OCI-LY1 (cell line): ENCODE data around the gene AKAP13.

ENCODE experiments used
- EZH2 ChIP-seq: fragments of 200-600 bp; sonication (generic), shearing (Covaris generic); IDR thresholded peaks from 2 replicates; pipeline ENCODE4 v1.8.0; 2017; ENCODE audit warnings: borderline replicate concordance, mixed run types, mild to moderate bottlenecking, antibody characterized with exemption, low read length, moderate library complexity, mixed read lengths
- TF ChIP-seq, protein P1 (sequence below): fragments of 200-600 bp; sonication (generic), shearing (Covaris generic); IDR thresholded peaks from 2 replicates; pipeline ENCODE4 v1.5.1; 2017; ENCODE audit warnings: mild to moderate bottlenecking, antibody characterized with exemption, low read length, moderate library complexity, mixed read lengths

DNA sequence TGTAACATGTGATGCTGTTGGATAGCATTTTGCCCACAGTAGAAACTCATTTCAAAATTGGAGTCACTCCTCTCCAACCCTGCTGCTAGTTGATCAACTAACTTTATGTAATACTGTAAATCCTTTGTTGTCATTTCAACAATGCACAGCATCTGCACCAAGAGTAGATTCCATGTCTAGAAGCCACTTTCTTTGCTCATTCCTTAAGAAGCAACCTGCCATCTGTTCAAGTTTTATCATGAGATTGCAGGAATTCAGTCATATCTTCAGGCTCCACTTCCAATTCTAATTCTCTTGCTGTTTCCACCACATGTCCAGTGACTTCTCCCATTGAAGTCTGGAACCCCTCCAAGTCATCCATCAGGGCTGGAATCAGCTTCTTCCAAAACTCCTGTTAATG lies 42.9 kb downstream of the AKAP13 start:
- TF ChIP-seq, protein P1, sequence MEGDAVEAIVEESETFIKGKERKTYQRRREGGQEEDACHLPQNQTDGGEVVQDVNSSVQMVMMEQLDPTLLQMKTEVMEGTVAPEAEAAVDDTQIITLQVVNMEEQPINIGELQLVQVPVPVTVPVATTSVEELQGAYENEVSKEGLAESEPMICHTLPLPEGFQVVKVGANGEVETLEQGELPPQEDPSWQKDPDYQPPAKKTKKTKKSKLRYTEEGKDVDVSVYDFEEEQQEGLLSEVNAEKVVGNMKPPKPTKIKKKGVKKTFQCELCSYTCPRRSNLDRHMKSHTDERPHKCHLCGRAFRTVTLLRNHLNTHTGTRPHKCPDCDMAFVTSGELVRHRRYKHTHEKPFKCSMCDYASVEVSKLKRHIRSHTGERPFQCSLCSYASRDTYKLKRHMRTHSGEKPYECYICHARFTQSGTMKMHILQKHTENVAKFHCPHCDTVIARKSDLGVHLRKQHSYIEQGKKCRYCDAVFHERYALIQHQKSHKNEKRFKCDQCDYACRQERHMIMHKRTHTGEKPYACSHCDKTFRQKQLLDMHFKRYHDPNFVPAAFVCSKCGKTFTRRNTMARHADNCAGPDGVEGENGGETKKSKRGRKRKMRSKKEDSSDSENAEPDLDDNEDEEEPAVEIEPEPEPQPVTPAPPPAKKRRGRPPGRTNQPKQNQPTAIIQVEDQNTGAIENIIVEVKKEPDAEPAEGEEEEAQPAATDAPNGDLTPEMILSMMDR, result no peak
- no peak for TF ChIP-seq EZH2
